Fibroblast of lung (primary cell): ENCODE data around the gene KRT32. TPM values are rescaled to one million over a fixed set of nuclear protein-coding genes. Genes with fewer than 3 reads are reported as not detected.

ENCODE experiments used
- DNase-seq, 2 donors: peaks; one replicate each; pipeline versions ENCODE4 v3.0.0 to v3.0.0-alpha.2; 2010; ENCODE audit warnings: low read depth in 2 of 2
- H2AFZ ChIP-seq: 2 replicates; pipeline ENCODE4 v1.5.1; 2012; ENCODE audit warnings: low read length, control low read depth, inconsistent platforms
- H3K27ac ChIP-seq: 2 replicates; pipeline ENCODE4 v1.5.1; 2011; ENCODE audit warnings: low read length, control low read depth; ENCODE audit not compliant: insufficient read depth
- H3K27me3 ChIP-seq: 2 replicates; pipeline ENCODE4 v1.5.1; 2011; ENCODE audit warnings: mild to moderate bottlenecking, low read length; ENCODE audit not compliant: control insufficient read depth, insufficient read depth
- H3K36me3 ChIP-seq: 2 replicates; pipeline ENCODE4 v1.5.1; 2011; ENCODE audit warnings: low read length; ENCODE audit not compliant: control insufficient read depth, insufficient read depth
- H3K4me1 ChIP-seq: 2 replicates; pipeline ENCODE4 v1.5.1; 2011; ENCODE audit warnings: low read length; ENCODE audit not compliant: control insufficient read depth, insufficient read depth; ENCODE audit errors: extremely low read depth
- H3K4me2 ChIP-seq: 2 replicates; pipeline ENCODE4 v1.5.1; 2011; ENCODE audit warnings: low read length, control low read depth; ENCODE audit not compliant: insufficient read depth; ENCODE audit errors: extremely low read depth
- H3K4me3 ChIP-seq, 4 experiments: fragments of 200-600 bp in 1 of 4; sonication (generic) in 1 of 4; replicated peaks in 1 of 4; 2 replicates each; pipeline ENCODE4 v1.5.1; 2011 to 2016; ENCODE audit warnings: low read length in 4 of 4, low read depth in 3 of 4, mild to moderate bottlenecking in 3 of 4, control low read depth in 2 of 4, inconsistent platforms in 1 of 4, mixed read lengths in 1 of 4; ENCODE audit not compliant: insufficient read depth in 1 of 4; ENCODE audit errors: control extremely low read depth in 1 of 4
- H3K79me2 ChIP-seq: 2 replicates; pipeline ENCODE4 v1.5.1; 2012; ENCODE audit warnings: mild to moderate bottlenecking, low read length, inconsistent platforms; ENCODE audit not compliant: control insufficient read depth, insufficient read depth
- H3K9ac ChIP-seq: 2 replicates; pipeline ENCODE4 v1.5.1; 2011; ENCODE audit warnings: mild to moderate bottlenecking, low read length, control low read depth; ENCODE audit not compliant: insufficient read depth
- H3K9me3 ChIP-seq: 2 replicates; pipeline ENCODE4 v1.5.1; 2012; ENCODE audit warnings: low read depth, low read length; ENCODE audit not compliant: control insufficient read depth, insufficient read depth
- H4K20me1 ChIP-seq: 2 replicates; pipeline ENCODE4 v1.5.1; 2011; ENCODE audit warnings: low read length; ENCODE audit not compliant: control insufficient read depth, insufficient read depth; ENCODE audit errors: extremely low read depth
- CTCF ChIP-seq, 2 donors: IDR thresholded peaks in 1 of 2; conservative IDR thresholded peaks in 1 of 2; 1 replicate in 1 of 2; 2 replicates in 1 of 2; pipeline ENCODE4 v1.5.1; 2011 to 2012; ENCODE audit warnings: low read length in 2 of 2, control low read depth in 1 of 2, inconsistent platforms in 1 of 2, low read depth in 1 of 2, mild to moderate bottlenecking in 1 of 2
- EZH2 ChIP-seq: IDR thresholded peaks from 2 replicates; pipeline ENCODE4 v1.5.1; 2012; ENCODE audit warnings: low read length, control low read depth, mild to moderate bottlenecking; ENCODE audit errors: missing control alignments
- polyA plus RNA-seq, 2 donors: library from polyadenylated mRNA; depleted of rRNA in 1 of 2; stranded (reverse) in 1 of 2; unstranded in 1 of 2; fragments of >200 nt; gene quantifications; 2 replicates each; pipeline ENCODE4 v1.2.1, GENCODE V29; 2011 to 2012; ENCODE audit warnings: missing spikeins in 1 of 2
- total RNA-seq: library from RNA; depleted of rRNA; stranded (reverse); fragments of >200 nt; gene quantifications from 2 replicates; pipeline ENCODE4 v1.2.1, GENCODE V29; 2014

The KRT32 gene
- total and polyA plus RNA-seq, 2 donors (not counting 1 experiment from before 2014, with no cell fraction given), result under 0.01 to 0.03 TPM

- peaks cover 7% of the 10 kb centered on the region for H3K4me1 ChIP-seq
- H3K36me3 ChIP-seq, result no peaks in the 10 kb centered on the region
- no peak overlapping the region for H3K4me2 ChIP-seq
- no peak overlapping the region for H2AFZ ChIP-seq
- no peak overlapping the region for H3K4me3 ChIP-seq
- no peak for TF ChIP-seq EZH2
- no peak for TF ChIP-seq CTCF (conservative IDR thresholded peaks at IDR 0.05 in 1 of 2, IDR thresholded peaks at IDR 0.05 in 1 of 2; ENCODE audit: low read depth in 1 of 2, low read length in 2 of 2)
- no peak for DNase-seq
- peaks cover 2% of the 10 kb centered on the region for H3K27me3 ChIP-seq
- no peaks in the 10 kb centered on the region for H3K9me3 ChIP-seq
- no peaks in the 10 kb centered on the region for H3K79me2 ChIP-seq
- H4K20me1 ChIP-seq, result no peaks in the 10 kb centered on the region
- no peak overlapping the region for H3K27ac ChIP-seq
- H3K9ac ChIP-seq, result no peak overlapping the region
These were observed 48.9 kb downstream of the KRT32 start for GRCh38 chr17:41418116-41418860.

GRCh38 chr17:41417576-41418015 is 49.6 kb downstream of the KRT32 start:
- no peak overlapping the region for H3K27ac ChIP-seq
- no peak for DNase-seq
- TF ChIP-seq EZH2 (no peak), CTCF (conservative IDR thresholded peaks at IDR 0.05 in 1 of 2, IDR thresholded peaks at IDR 0.05 in 1 of 2; ENCODE audit: low read depth in 1 of 2, low read length in 2 of 2) (peak in 1 of 2 donors; percentile 12)
- no peaks in the 10 kb centered on the region for H4K20me1 ChIP-seq
- no peak overlapping the region for H2AFZ ChIP-seq
- H3K79me2 ChIP-seq, result no peaks in the 10 kb centered on the region
- no peak overlapping the region for H3K4me2 ChIP-seq
- H3K27me3 ChIP-seq, result no peaks in the 10 kb centered on the region
- no peaks in the 10 kb centered on the region for H3K9me3 ChIP-seq
- no peaks in the 10 kb centered on the region for H3K36me3 ChIP-seq
- no peak overlapping the region for H3K4me3 ChIP-seq
- peaks cover 7% of the 10 kb centered on the region for H3K4me1 ChIP-seq
- no peak overlapping the region for H3K9ac ChIP-seq

- H3K27me3 ChIP-seq, result no peaks in the 10 kb centered on the region
- no peak for DNase-seq
- no peak overlapping the region for H2AFZ ChIP-seq
- no peak overlapping the region for H3K9ac ChIP-seq
- TF ChIP-seq CTCF (conservative IDR thresholded peaks at IDR 0.05 in 1 of 2, IDR thresholded peaks at IDR 0.05 in 1 of 2; ENCODE audit: low read depth in 1 of 2, low read length in 2 of 2), result no peak
- TF ChIP-seq EZH2, result no peak
- no peaks in the 10 kb centered on the region for H4K20me1 ChIP-seq
- H3K27ac ChIP-seq, result no peak overlapping the region
- no peaks in the 10 kb centered on the region for H3K79me2 ChIP-seq
- H3K4me2 ChIP-seq, result no peak overlapping the region
- no peaks in the 10 kb centered on the region for H3K9me3 ChIP-seq
- no peaks in the 10 kb centered on the region for H3K36me3 ChIP-seq
- peaks cover 7% of the 10 kb centered on the region for H3K4me1 ChIP-seq
- H3K4me3 ChIP-seq, result no peak overlapping the region
These were observed 50.1 kb downstream of the KRT32 start for GRCh38 chr17:41417127-41417526.
